Activated naive CD4-positive, alpha-beta T cell treated with anti-CD3 and anti-CD28 coated beads, Interleukin-2, amount 50 U/mL, for 72 hours (primary cell): ENCODE data around the gene NIPAL4. TPM values are rescaled to one million over a fixed set of nuclear protein-coding genes. Genes with fewer than 3 reads are reported as not detected.
A peak's percentile ranks its signal among the peaks of the same experiment; 100 is the strongest.

Experiments
- ATAC-seq, 2 donors: fragments of 150-1000 bp; cut with Tn5 transposase; 2 replicates each; pipeline ENCODE4 v1.10.0; 2021; ENCODE audit warnings: mild to moderate bottlenecking in 2 of 2, moderate library complexity in 2 of 2
- DNase-seq, 2 donors: peaks; one replicate each; pipeline ENCODE4 v3.0.0; 2021 to 2022; ENCODE audit warnings: low spot score in 2 of 2
- H3K27ac Mint-ChIP-seq, 2 donors: one replicate each; pipeline ENCODE4 v1.8.0; 2022; ENCODE audit warnings: mild to moderate bottlenecking in 2 of 2, mixed read lengths in 2 of 2
- H3K36me3 Mint-ChIP-seq, 2 donors: one replicate each; pipeline ENCODE4 v1.8.0; 2022; ENCODE audit warnings: mixed read lengths in 2 of 2
- H3K9me3 Mint-ChIP-seq, 2 donors: one replicate each; pipeline ENCODE4 v1.8.0; 2022; ENCODE audit warnings: mixed read lengths in 2 of 2
- total RNA-seq, 2 donors: library from RNA; stranded (reverse); gene quantifications; one replicate each; pipeline ENCODE4 v1.2.3, GENCODE V29; 2022

The NIPAL4 gene
- total RNA-seq, 2 donors from 2014 or later, result 0.30 to 3.9 TPM

DNA sequence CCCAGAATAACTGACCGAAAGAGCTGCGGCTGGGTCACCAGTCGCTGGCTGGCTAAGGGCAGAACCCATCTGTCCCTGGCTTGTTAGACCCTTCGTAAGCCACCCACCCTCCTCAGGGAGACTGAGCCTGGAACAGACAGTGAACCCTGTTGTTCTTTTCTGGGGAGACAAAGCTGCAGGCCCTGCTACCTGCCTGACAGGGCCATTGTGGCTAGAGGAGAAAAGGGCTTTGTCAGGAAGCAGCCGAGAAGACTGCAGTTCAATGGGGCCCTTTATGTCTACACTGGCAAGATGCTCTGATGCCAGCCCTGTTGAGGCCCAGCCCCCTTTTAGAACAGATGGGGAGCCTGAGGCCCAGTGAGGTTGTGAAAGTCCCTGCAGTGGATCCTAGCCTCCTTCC, 3.7 kb upstream of the NIPAL4 start:
- Mint-ChIP-seq H3K36me3 (peaks cover 0 to 8% of the 10 kb centered on the region in 2 donors), H3K9me3 (no peaks in the 10 kb centered on the region), H3K27ac (no peak overlapping the region)
- DNase-seq (no peak), ATAC-seq (no peak)

DNA sequence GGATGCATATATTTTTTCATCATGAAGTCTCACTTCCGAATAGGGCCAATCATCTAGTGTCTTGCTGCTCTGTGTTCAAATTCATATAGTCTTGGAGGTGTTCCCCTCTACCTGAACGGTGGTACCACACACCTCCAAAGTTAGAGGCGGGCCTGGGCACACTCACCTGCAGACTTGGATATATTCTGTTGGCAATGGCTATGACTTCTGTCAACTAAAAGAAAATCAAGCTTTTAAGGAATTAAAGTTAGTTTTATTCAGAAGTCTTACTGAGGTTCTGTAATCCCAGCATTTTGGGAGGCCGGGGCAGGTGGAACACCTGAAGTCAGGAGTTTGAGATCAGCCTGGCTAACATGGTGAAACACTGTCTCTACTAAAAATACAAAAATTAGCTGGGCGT, 2.6 kb upstream of the NIPAL4 start:
- H3K9me3 Mint-ChIP-seq, result no peaks in the 10 kb centered on the region
- H3K27ac Mint-ChIP-seq, result no peak overlapping the region
- H3K36me3 Mint-ChIP-seq, result peaks cover 0 to 10% of the 10 kb centered on the region in 2 donors
- DNase-seq (no peak), ATAC-seq (no peak)

DNA sequence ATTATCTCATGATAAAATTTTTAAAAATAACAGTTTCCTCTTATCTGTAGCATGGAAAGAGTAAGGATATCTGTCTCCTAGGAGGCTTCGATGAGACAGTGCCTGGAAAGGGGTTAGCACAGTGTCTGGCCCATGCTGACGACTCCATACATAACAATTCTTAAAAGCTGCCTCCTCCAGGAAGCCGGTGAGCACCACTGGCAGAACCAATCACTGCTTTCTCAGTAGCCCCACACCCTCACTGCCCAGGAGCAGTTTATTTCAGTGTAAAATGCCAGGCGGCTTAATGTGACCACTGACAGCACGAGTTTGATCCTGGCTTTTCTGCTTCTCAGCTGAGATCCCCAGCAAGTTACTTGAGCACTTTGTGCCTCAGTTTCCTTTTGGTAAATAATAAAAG, 1.2 kb upstream of the NIPAL4 start:
- no peak for DNase-seq
- H3K36me3 Mint-ChIP-seq, result peaks cover 0 to 15% of the 10 kb centered on the region in 2 donors
- H3K27ac Mint-ChIP-seq, result no peak overlapping the region
- H3K9me3 Mint-ChIP-seq, result no peaks in the 10 kb centered on the region
- ATAC-seq, result no peak

DNA sequence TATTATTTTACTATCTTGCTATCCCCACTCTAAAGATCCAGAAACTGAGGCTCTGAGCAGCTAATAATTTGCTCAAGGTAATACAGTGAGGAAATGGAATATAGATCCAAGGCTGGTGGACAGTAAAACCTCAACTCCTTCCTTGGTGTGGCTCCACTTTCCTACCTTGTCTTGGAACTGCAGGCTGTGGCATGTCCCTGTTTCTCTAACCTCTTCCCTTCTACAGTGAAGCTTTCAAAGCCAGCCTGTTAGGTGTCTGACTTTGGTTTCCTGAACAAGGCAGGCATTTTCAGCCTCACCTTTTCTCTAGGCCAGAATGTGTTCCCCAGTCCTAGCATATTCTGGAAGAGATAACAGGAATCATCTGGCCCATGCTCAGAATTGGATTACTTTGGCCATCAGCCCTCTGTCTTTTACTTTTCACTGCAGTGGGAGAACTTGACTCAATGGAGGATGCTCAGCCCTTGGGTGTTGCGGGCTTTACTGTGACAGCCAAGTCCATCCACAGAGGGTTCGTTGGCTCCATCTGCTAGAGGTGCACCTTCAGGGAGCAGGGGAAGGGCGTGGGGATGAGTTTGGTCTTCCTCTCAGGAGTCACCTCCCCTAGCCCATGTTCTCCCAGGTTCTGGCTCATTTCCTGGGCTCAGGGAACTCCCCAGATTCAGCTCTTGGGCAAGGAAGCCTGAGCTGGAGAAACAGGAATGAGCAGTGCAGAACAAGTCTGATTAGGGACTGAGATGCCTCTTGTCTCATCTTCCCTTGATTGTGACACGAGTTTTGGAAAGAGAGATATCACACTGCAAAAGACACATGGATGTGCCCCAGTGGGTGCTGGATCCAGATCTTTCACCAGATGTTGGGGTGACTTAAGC, 1.1 kb downstream of the NIPAL4 start:
- ATAC-seq (no peak), DNase-seq (no peak)
- Mint-ChIP-seq H3K9me3 (no peaks in the 10 kb centered on the region), H3K27ac (peak overlapping the region in 1 of 2 donors; percentile 44), H3K36me3 (peaks cover 0 to 28% of the 10 kb centered on the region in 2 donors)

DNA sequence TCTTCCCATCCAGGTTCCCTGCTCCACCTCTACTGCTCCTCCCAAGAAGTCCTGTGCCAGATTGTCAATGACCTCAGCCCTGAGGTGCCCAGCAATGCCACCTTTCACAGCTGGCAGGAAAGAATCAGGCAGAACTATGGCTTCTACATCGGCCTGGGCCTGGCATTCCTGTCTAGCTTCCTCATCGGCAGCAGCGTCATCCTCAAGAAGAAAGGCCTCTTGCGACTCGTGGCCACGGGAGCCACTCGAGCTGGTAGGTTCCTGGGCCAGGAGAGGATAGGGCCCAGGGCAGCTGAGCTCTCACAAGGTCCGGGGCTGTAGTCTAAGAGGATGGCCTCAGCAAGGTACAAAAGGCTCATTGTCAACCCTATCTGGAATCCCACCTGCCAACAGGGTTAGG, 3.1 kb downstream of the NIPAL4 start:
- H3K9me3 Mint-ChIP-seq, result no peaks in the 10 kb centered on the region
- ATAC-seq (no peak), DNase-seq (no peak)
- H3K27ac Mint-ChIP-seq, result no peak overlapping the region
- peaks cover 0 to 32% of the 10 kb centered on the region in 2 donors for H3K36me3 Mint-ChIP-seq

DNA sequence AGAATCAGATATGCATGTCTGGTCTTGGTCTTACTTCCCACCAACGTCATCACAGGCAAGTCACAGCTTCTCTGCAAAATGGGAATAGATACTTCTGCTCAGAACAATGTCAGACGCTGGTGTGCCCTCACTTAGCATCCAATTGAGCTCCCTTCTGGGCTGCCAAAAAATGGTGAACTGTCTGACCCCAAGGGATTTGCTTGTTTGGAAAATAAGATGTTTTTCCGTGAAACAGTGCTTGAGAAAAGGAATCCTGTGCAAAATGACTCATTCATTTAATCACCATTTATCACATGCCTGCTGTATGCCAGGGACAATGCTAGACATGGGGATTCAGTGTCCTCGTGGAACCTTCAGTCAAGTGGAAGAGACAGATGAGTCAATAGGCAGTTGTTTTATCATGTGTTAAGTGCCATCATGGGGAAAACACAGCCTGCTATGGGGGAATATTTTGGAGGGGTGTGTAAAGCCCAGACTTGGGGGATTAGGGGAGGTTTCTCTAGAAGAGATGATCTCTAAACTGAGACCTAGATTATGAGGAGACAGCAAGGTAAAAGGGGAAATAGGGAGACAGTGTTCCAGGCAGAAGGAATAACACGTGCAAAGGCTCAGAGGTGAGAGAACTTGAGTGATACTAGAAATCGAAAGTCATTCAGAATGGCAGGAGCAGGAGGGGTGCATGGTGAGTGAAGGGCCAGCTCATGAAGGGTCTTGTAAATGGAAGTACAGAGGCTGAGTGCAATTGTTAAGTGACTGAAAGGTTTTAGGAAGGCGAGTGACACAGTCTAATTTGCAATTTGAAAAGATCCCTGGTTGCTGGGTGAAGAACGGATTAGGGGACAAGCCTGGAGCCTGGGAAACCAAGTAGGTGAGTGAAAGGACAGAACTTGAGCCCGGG, 3.9 kb downstream of the NIPAL4 start:
- ATAC-seq, result peak in 1 of 2 donors; percentile 14
- H3K27ac Mint-ChIP-seq, result peak overlapping the region; percentile 87 to 88

DNA sequence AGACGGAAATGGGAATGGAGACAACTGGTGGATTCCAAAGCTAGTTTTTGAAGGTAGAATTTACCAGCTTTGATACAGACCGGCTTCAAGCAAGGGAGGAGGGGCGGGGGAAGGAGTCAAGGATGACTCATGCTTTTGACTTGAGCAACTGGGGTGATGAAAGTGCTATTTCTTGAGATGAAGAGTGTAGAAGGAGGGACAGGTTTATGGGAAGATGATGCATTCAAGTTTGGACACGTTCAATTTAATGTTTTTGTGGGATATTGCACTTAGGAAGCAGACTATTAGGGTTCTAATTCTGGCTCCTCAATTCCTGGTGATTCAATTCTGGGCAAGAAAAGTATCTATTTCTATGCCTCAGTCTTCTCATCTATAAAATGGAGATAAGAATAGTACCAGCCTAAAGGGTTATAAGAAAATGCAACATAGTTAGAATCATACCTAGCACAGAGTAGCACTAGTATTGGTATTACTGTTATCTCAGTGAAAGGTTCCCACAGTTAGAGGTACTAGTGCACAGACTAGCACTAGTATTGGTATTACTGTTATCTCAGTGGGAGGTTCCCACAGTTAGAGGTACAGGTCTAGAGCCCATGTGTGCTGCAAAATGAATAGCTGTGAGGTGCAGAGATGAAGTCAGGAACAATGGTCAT, 4.6 kb downstream of the NIPAL4 start:
- Mint-ChIP-seq H3K36me3 (peaks cover 0 to 32% of the 10 kb centered on the region in 2 donors), H3K9me3 (no peaks in the 10 kb centered on the region), H3K27ac (peak overlapping the region; percentile 87 to 88)
- peak; percentile 96 to 97 for ATAC-seq
- DNase-seq, result peak in 1 of 2 donors; percentile 62

More for the DNA sequence above, 3.9 kb downstream of the NIPAL4 start:
- DNase-seq, result no peak
- Mint-ChIP-seq H3K36me3 (peaks cover 0 to 32% of the 10 kb centered on the region in 2 donors), H3K9me3 (no peaks in the 10 kb centered on the region)

DNA sequence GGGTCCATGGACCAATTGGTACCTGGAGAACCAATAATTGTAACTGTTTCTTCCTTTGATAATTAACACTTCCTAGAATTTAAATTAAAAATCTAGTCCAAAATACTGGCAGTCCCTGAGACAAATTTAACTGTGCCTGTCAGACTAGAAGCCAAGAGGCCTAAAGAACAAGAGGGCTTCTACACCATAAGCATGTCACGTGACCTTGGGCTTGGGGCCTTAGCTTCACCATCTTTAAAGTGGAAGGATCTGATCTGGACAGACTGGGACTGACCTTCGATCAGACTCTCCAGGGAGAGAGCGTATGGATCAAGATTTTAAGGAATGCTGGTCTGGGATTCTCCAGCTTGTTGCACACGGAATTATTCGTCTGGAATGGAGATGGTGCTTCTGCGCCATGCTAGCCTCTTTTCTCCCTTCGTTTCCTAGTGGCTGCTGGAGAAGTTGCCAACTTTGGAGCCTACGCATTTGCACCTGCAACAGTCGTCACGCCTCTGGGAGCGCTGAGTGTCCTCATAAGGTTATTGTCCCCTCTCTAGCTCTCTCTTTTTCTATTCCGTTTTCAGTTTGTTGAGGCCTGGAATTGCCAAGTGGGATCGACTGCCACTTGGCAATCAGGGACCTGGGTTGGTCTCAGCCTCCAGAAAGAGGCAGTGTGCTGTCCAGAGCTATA, 8.4 kb downstream of the NIPAL4 start:
- no peaks in the 10 kb centered on the region for H3K9me3 Mint-ChIP-seq
- no peak overlapping the region for H3K27ac Mint-ChIP-seq
- DNase-seq (no peak), ATAC-seq (no peak)
- H3K36me3 Mint-ChIP-seq, result peaks cover 0 to 35% of the 10 kb centered on the region in 2 donors

DNA sequence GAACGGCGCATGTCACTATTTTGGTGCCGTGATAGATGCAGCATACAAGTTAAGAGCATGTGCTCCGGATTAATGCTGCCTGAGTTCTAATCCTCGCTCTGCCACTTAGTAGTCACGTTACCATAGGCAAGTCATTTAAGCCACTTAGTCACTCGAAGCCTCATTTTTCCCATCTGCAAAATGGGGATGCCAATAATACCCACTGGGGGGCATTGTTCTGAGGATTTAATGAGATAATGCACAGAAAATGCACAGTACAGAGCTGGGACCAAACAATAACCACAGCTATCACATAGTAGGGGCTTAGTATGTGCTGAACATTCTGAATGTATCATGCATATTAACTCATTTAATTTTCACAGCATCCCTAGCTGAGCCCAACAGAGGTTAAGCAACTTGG, 9.1 kb downstream of the NIPAL4 start:
- DNase-seq, result no peak
- Mint-ChIP-seq H3K9me3 (no peaks in the 10 kb centered on the region), H3K36me3 (peaks cover 0 to 34% of the 10 kb centered on the region in 2 donors), H3K27ac (no peak overlapping the region)
- ATAC-seq, result no peak

DNA sequence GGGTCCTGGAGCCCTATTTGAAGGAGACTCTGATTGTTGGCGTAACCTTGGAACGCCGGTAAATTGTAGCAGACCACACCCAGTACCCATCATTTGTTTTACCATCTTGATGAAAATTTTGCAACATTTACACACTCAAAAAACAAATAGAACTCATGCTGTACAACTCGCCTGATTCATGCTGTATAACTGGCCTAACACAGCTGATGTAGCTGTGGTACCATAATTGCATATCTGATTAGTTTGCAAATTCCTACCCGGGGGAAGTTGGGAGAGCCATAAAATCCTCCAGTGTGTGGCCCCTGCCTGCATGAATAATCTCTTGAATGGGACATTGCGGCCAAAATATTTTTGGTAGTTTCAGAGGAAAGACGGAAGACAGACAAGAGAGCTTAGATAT, 9.7 kb downstream of the NIPAL4 start:
- ATAC-seq (no peak), DNase-seq (no peak)
- Mint-ChIP-seq H3K9me3 (no peaks in the 10 kb centered on the region), H3K36me3 (peaks cover 0 to 34% of the 10 kb centered on the region in 2 donors), H3K27ac (no peak overlapping the region)

DNA sequence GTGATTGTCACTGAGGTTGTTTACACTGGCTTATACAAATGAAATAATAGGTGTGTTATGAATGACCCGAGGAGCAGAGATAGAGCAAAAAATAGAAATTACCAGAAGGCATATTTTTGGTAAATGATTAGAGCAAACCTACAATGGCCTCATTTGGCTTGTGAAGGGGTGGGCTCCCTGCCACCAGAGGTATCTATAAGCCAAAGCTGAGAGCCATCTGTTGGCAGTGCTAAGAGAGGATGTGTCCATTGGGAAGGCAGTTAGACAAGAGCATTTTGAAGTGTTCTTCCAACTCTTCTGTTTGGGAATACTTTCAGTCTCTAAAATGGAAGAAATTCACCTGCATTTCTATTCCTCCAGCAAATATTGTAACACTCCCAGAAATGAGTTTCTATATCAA, 10.6 kb downstream of the NIPAL4 start:
- peaks cover 0 to 28% of the 10 kb centered on the region in 2 donors for H3K36me3 Mint-ChIP-seq
- ATAC-seq (no peak), DNase-seq (no peak)
- H3K27ac Mint-ChIP-seq, result no peak overlapping the region
- H3K9me3 Mint-ChIP-seq, result no peaks in the 10 kb centered on the region

DNA sequence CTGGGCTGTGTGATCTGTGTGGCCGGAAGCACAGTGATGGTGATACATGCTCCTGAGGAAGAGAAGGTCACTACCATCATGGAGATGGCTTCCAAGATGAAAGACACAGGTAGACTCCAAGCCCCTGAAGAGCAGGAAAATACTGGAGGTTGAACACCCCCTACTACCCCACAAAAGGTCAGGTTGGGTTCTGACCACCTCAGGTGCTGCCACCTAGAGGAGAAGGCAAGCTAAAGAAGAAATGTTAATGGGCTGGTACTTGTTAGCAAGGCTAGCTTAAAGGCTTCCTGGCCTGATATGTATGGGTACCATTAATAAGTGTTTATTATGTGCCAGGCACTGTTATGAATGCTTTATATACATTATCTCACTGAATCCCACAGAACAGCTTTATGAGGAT, 11.7 kb downstream of the NIPAL4 start:
- Mint-ChIP-seq H3K9me3 (no peaks in the 10 kb centered on the region), H3K27ac (no peak overlapping the region), H3K36me3 (peaks cover 0 to 19% of the 10 kb centered on the region in 2 donors)
- DNase-seq, result peak in 1 of 2 donors; percentile 18
- peak; percentile 35 to 53 for ATAC-seq

DNA sequence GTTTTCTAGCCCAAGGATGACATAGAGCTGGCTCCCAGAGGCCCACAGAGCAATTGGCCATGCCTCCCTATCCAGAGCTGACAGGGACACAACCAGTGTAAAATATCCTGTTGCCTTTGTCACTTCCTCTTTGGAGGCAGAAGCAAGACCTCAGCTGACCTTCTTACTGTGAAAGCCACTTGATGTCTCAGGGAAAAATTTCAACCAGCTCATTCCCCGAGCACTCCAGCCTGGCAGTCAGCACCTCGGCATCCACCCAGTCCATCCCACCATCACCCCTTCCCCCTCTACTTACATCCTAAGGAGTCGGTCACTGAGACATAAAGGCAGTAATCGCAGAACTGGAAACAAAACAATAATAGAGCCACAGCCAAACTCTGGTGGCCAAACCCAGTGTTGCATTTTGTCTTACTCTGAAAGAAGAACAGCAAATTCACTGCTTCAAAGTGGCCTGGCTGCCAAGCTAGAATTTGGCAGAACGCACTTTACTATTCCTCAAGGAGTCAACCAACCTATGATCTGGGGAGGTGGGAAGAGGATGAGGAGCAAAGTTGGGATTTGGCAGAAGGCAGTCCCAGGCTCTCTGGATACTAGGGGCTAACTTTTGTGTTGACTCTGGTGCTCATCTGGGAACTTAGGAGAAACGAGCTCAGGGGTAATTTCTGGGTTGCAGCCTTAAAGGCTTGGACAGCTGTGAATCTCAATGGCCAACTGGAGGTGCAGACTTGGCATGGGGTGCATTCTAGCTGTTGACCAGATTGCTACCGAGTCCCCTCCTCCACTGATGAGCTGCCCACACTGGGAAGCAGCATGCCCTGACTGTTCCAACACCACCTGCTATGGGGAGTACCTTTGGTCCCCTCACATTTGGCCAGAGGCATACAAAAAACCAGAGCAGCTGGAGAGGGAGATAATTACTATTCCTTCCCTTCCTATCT, 13.6 kb downstream of the NIPAL4 start:
- no peak for ATAC-seq
- Mint-ChIP-seq H3K9me3 (no peaks in the 10 kb centered on the region), H3K36me3 (peaks cover 0 to 26% of the 10 kb centered on the region in 2 donors), H3K27ac (peak overlapping the region; percentile 19 to 46)
- no peak for DNase-seq

DNA sequence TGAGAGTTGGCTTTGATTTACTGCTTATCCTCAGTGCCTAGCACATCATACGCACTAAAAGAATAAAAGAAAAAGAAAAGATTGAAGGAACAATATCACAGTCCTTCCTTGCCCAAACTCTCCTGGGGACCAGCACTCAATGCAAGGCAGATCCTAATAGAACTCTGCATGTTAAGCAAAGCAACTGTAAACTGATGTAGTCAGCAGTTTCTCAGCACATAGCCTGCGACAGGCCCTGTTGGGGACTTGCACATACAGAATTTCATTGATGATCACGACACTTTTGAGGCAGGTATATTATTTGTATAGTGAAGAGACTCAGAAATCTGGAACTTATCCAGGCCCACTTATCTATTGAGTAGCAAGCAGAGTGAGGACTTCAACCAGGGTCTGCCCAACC, 15.4 kb downstream of the NIPAL4 start:
- Mint-ChIP-seq H3K27ac (no peak overlapping the region), H3K9me3 (no peaks in the 10 kb centered on the region), H3K36me3 (peaks cover 0 to 31% of the 10 kb centered on the region in 2 donors)
- no peak for DNase-seq
- no peak for ATAC-seq

DNA sequence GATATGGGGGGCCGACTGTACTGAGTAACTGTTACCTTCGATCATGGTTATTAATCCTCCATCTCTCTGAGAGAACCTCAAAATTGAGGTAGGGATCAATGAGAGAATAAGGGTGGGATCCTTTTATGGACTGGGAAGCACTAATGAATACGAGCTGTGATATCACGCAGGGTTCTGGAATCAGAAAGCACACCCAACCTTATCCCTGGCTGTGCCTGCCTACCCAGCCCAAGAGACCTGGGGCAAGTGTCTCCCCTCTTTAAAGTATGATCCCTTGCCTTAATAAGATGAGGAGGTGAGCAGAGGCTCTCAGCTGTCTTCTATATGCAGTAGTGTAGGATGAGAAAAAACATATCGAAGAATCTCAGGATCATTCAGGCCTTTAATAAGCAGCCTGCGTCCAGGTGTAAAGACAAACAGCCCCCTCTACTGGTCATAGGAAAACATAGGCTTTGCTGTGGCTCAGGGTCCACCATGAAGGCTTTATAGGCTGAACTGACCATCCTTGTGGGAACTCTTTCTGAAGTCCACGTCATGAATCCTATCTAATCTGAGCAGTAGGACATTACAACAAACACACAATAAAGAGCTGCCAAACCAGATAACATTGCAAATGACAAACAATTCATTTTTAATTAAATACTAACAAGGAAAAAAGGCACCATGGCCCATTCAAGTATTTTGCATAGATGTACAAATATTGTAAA, 16.8 kb downstream of the NIPAL4 start:
- Mint-ChIP-seq H3K9me3 (no peaks in the 10 kb centered on the region), H3K27ac (no peak overlapping the region), H3K36me3 (peaks cover 0 to 40% of the 10 kb centered on the region in 2 donors)
- peak; percentile 44 to 80 for ATAC-seq
- DNase-seq, result peak in 1 of 2 donors; percentile 39
